Measurements from ENCODE around the gene SH3BP2. TPM values are rescaled to one million over a fixed set of nuclear protein-coding genes. Genes with fewer than 3 reads are reported as not detected.

Gene SH3BP2
- total RNA-seq, 1 donor from 2014 or later: 88.5 TPM

DNA sequence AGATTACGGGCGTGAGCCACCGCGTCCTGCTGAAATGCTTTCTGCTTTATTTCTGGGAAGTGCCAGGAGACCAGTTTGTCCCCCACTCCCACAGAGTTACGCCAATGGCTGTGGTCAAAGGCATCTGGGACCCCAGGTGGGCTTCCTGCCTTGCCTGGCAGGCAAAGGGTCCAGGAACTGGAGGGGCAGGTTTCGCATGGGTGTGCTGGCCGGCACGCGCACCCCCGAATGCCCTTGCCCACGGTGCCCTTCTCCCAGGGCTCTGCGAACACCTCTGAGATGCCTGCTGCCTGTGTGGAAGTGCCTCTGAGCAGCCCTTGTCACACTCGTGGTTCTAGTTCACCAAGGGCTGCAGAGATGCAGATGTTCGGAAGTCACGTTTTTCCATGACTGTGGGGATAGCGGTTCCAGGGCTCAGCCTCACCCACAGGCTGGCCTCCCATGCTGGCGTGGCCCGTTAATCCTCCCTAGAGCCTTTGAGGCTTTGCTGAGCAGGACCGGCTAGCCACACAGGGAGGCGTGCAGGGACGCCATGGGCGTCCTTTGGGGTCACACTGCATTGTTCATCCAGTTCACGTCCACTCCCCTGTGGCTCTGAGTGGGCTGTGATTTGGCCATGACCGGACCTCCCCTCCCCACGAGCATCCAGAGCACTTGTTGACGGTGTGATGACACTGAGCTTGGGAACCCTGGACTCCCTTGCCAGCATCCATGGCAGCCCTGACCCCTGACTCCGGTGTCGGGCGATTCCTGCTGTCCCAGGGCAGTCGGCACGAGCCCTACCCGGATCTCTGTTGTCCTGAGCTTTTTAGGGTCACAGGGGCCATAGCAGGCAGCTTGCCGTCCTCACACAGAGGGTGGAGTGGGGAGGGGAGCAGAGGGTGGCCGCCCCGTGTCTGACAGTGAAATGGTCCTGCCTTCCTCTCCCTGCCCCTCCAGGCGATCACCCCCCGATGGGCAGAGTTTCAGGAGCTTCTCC, 38.0 kb downstream of the SH3BP2 start:
- intact Hi-C loops (cut with micrococcal nuclease): no loop called here
- Mint-ChIP-seq H3K4me1 (peaks cover 11% of the 10 kb centered on the region), H3K4me3 (no peak overlapping the region), H3K9me3 (no peaks in the 10 kb centered on the region), H3K27ac (no peak overlapping the region), H3K36me3 (ENCODE audit: low read depth) (peaks cover 48% of the 10 kb centered on the region), H3K27me3 (no peaks in the 10 kb centered on the region)
- DNase-seq: no peak

DNA sequence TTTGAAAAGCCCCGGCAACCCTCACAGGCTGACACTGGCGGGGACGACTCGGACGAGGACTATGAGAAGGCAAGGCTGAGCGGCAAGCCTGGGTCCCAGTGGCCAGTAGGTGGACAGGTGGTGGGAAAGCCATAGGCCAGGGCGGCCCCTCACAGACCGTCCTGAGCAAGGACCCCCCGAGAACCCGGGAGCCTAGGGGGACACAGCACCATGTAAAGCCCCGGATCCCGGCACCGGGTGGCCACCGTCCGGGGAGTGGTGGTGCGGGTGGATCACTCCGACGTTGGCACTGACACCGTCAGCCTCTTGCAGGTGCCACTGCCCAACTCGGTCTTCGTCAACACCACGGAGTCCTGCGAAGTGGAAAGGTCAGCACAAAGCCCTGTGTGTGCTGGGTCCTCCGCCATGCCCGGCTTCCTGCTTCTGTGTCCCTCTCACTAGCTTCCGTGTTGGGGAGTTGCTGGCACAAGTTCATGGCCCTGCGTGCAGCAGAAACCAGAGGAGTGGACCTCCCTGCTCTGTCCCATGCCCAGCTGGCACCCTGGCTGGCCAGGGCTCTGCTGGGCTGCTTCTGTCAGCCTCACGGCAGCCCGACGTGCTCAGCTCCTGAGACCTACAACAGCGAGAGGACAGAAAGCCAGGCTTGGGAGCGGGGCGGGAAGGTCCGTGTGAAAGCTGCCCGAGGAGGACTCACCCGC, 38.9 kb downstream of the SH3BP2 start:
- Mint-ChIP-seq H3K27me3 (no peaks in the 10 kb centered on the region), H3K27ac (no peak overlapping the region), H3K9me3 (no peaks in the 10 kb centered on the region), H3K36me3 (ENCODE audit: low read depth) (peaks cover 43% of the 10 kb centered on the region), H3K4me3 (no peak overlapping the region), H3K4me1 (peaks cover 16% of the 10 kb centered on the region)
- no peak for DNase-seq
- intact Hi-C loops (cut with micrococcal nuclease): no loop called here

DNA sequence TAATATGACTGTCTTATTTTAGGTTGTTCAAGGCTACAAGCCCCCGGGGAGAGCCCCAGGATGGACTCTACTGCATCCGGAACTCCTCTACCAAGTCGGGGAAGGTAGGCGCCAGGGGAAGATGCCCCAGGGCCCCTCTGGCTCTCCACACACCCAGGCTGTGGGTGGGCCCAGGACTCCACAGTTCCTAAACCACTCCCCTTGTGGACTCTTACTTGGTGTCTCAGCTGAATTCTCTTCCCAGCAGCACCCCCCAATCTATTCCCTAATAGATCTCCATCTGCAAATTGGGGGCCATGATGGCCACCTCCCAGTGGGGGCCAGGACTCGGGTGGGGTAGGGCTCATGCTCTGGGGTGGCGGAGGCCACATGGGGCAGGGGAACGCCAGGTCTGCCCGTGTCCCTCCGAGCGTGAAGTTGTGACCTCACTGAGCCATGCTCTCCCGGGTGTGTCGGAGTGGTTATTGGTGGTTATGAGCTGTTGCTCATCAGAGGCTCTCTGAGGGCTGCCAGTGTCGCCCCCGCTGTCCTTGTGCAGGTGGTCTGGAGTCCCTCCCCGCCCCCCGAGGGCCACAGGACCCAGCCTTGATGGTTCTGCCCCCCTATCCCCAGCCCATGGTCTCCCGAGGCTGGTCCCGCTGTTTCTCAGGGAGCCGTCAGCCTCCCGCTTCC, 39.6 kb downstream of the SH3BP2 start:
- DNase-seq: no peak
- Mint-ChIP-seq H3K27me3 (no peaks in the 10 kb centered on the region), H3K27ac (no peak overlapping the region), H3K36me3 (ENCODE audit: low read depth) (peaks cover 39% of the 10 kb centered on the region), H3K4me3 (no peak overlapping the region), H3K9me3 (no peaks in the 10 kb centered on the region), H3K4me1 (peaks cover 21% of the 10 kb centered on the region)
- intact Hi-C loops (cut with micrococcal nuclease): no loop called here

- no peak overlapping the region for H3K4me3 Mint-ChIP-seq
- DNase-seq: no peak
- H3K9me3 Mint-ChIP-seq: no peaks in the 10 kb centered on the region
- intact Hi-C loops (cut with micrococcal nuclease): no loop called here
- peaks cover 28% of the 10 kb centered on the region for H3K4me1 Mint-ChIP-seq
- no peak overlapping the region for H3K27ac Mint-ChIP-seq
- H3K36me3 Mint-ChIP-seq (ENCODE audit: low read depth): peaks cover 39% of the 10 kb centered on the region
- H3K27me3 Mint-ChIP-seq: no peaks in the 10 kb centered on the region
These were observed 40.2 kb downstream of the SH3BP2 start for GRCh38 chr4:2832981-2833670.

- no peak for DNase-seq
- Mint-ChIP-seq H3K27me3 (no peaks in the 10 kb centered on the region), H3K4me3 (no peak overlapping the region), H3K27ac (no peak overlapping the region), H3K4me1 (peaks cover 33% of the 10 kb centered on the region), H3K9me3 (no peaks in the 10 kb centered on the region), H3K36me3 (ENCODE audit: low read depth) (peaks cover 36% of the 10 kb centered on the region)
- intact Hi-C loops (cut with micrococcal nuclease): no loop called here
These were observed 40.8 kb downstream of the SH3BP2 start for GRCh38 chr4:2833671-2834000.

- Mint-ChIP-seq H3K4me3 (no peak overlapping the region), H3K36me3 (ENCODE audit: low read depth) (peaks cover 31% of the 10 kb centered on the region), H3K27me3 (no peaks in the 10 kb centered on the region), H3K27ac (peak overlapping the region; percentile 65), H3K9me3 (no peaks in the 10 kb centered on the region), H3K4me1 (peaks cover 38% of the 10 kb centered on the region)
- no peak for DNase-seq
- intact Hi-C loops (cut with micrococcal nuclease): no loop called here
These were observed 41.4 kb downstream of the SH3BP2 start for GRCh38 chr4:2834001-2834921.

DNA sequence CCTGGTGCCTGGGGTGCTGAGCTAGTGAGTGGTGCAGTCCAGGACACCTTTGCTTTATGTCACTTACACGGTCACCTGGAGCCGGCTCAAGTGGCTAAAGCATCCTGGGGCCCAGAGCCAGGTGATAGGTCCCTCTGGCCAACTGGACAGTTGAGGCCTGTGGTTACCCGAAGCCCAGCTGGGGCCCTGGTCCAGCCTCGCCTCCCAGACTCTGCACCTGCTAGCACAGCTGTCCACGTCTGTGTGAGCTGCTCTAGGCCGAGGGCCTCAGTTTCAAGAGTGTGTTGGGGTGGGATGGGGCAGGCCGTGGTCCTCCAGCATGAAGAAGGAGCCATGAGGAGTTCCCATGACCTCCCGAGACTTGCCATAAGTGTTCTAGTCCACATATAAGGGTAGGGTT, 43.1 kb downstream of the SH3BP2 start:
- DNase-seq: no peak
- Mint-ChIP-seq H3K27ac (peak overlapping the region; percentile 80), H3K4me1 (peaks cover 40% of the 10 kb centered on the region), H3K4me3 (no peak overlapping the region), H3K27me3 (no peaks in the 10 kb centered on the region), H3K36me3 (ENCODE audit: low read depth) (peaks cover 35% of the 10 kb centered on the region), H3K9me3 (peaks cover 4% of the 10 kb centered on the region)
- intact Hi-C loops (cut with micrococcal nuclease): loop anchor here (2.0 kb wide), 1 partner anchor 23 kb away; no protein-coding TSS in a partner anchor

DNA sequence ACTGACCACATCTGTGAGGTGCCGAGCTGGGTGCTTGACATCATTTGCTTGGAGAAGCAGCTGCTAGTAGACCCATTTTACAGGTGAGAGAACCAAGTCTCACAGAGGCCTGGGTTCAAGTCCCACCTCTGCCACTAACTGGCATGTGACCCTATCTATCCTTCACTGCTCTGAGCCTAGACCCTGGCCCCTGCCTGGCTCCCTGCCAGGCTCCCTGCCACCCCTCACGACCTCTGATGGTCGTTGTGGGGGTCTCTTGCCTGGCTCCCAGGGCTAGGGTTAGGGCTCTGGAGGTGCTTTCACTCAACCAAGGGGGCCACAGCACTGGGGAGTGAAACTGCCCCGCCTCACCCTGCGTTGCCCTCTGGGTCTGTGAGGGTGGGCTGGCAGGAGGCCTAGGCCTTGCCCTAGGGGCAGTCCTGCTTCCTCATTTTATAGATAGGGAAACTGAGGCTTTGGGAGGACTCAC, 43.5 kb downstream of the SH3BP2 start:
- peak overlapping the region; percentile 12 for H3K4me3 Mint-ChIP-seq

DNA sequence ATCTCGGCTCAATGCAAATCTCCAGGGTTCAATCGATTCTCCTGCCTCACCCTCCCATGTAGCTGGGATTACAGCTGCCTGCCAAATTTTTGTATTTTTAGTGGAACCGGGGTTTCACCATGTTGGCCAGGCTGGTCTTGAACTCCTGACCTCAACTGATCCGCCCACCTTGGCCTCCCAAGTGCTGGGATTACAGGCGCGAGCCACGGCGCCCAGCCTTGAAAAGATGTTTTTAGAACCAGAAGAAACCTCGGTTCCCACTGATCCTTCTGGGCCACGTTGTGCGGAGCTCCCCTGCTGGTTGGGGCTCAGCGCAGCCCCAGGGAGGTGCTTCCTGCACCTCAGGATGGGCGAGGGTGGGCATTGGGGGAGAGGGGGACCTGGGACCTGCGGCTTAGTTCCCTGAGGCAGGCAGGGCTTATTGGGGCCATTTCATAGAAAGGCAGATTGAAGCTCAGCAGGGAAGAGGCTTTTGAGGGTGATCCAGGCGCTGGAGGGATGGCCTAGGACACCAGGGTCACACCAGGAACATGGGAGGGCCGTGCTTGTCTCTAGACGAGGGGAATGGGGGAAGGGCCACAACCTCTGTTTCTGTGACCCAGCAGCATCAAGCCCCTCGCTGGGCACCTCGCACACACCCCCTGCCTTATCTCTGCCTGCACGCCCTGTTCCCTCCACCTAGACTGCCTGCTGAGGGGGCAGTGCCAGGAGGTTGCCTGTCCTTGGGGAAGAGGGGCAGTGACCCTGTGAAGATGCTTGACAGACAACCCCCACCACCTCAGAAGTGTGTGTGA, 44.4 kb downstream of the SH3BP2 start:
- no peak for DNase-seq
- intact Hi-C loops (cut with micrococcal nuclease): loop anchor here (2.0 kb wide), 1 partner anchor 25 kb away; no protein-coding TSS in a partner anchor

More for the DNA sequence above, 43.5 kb downstream of the SH3BP2 start:
- Mint-ChIP-seq H3K27ac (peak overlapping the region; percentile 53), H3K27me3 (no peaks in the 10 kb centered on the region), H3K36me3 (ENCODE audit: low read depth) (peaks cover 33% of the 10 kb centered on the region), H3K9me3 (peaks cover 4% of the 10 kb centered on the region), H3K4me1 (peaks cover 40% of the 10 kb centered on the region)
- no peak for DNase-seq
- intact Hi-C loops (cut with micrococcal nuclease): loop anchor here (2.0 kb wide), 1 partner anchor 24 kb away; no protein-coding TSS in a partner anchor

DNA sequence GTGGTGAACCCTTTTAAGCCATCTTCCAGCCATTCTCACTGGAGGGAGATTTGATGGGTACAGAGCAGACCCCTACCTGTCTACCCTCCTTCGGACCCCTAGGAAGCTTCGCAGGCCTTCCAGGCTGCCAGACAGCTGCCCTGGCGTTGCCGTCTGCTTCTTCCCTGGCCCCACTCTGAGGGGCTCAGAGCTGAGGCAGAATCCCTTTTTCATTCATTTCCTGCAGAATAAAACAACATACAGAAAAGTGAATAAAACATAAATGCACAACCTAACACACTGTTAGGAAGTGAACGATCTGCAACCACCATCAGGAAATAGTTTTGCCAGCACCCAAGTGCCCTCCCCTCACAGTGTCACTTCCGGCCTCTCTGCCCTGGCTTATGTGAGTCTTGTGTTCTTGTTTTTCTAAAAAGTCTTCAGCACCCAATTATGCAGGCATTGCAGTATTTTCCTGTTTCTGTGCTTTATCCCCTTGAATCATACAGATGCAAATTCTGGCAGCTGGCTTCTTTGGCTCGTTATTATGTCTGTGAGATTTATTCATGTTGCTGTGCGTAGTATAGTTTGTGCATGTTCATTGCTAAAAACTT, 45.1 kb downstream of the SH3BP2 start:
- no peaks in the 10 kb centered on the region for H3K27me3 Mint-ChIP-seq
- peaks cover 4% of the 10 kb centered on the region for H3K9me3 Mint-ChIP-seq
- H3K4me1 Mint-ChIP-seq: peaks cover 49% of the 10 kb centered on the region
- peak overlapping the region; percentile 82 for H3K27ac Mint-ChIP-seq
- DNase-seq: peak; percentile 91
- intact Hi-C loops (cut with micrococcal nuclease): loop anchor here (2.0 kb wide), 1 partner anchor 25 kb away; no protein-coding TSS in a partner anchor
- H3K36me3 Mint-ChIP-seq (ENCODE audit: low read depth): peaks cover 26% of the 10 kb centered on the region
- peak overlapping the region; percentile 70 for H3K4me3 Mint-ChIP-seq

More for the DNA sequence above, 44.4 kb downstream of the SH3BP2 start:
- Mint-ChIP-seq H3K4me1 (peaks cover 44% of the 10 kb centered on the region), H3K4me3 (peak overlapping the region; percentile 70), H3K9me3 (peaks cover 4% of the 10 kb centered on the region), H3K36me3 (ENCODE audit: low read depth) (peaks cover 31% of the 10 kb centered on the region), H3K27me3 (no peaks in the 10 kb centered on the region), H3K27ac (peak overlapping the region; percentile 82)

GRCh38 chr4:2839060-2839459, 46.2 kb downstream of the SH3BP2 start:
- peak overlapping the region; percentile 82 for H3K27ac Mint-ChIP-seq
- H3K4me3 Mint-ChIP-seq: peak overlapping the region; percentile 70
- peaks cover 4% of the 10 kb centered on the region for H3K9me3 Mint-ChIP-seq
- H3K36me3 Mint-ChIP-seq (ENCODE audit: low read depth): peaks cover 22% of the 10 kb centered on the region
- intact Hi-C loops (cut with micrococcal nuclease): no loop called here
- H3K4me1 Mint-ChIP-seq: peaks cover 50% of the 10 kb centered on the region
- no peak for DNase-seq
- H3K27me3 Mint-ChIP-seq: no peaks in the 10 kb centered on the region

Data from activated CD4-positive, alpha-beta T cell treated with anti-CD3 and anti-CD28 coated beads, Interleukin-2, amount 10 ng/mL, durations not matched to agents 24 days and 14 days (primary cell).